Naive thymus-derived CD8-positive, alpha-beta T cell (primary cell): ENCODE results near the gene FLYWCH2. TPM values are rescaled to one million over a fixed set of nuclear protein-coding genes. Genes with fewer than 3 reads are reported as not detected.
"Not testable (repeated sequence)": the region's sequence is repeated elsewhere in the genome, so short reads cannot be mapped to it uniquely, and the experiment has no call there.

ENCODE experiments used
- ATAC-seq, 2 donors: fragments of 150-1000 bp; cut with Tn5 transposase in 1 of 2; sonication (Bioruptor Pico), chemical (Tn5 transposase) in 1 of 2; 1 replicate in 1 of 2; 2 replicates in 1 of 2; pipeline ENCODE4 v1.10.0; 2021; ENCODE audit warnings: mild to moderate bottlenecking in 2 of 2, moderate library complexity in 2 of 2
- POLR2A ChIA-PET: fragments of 350-600 bp; sonication (Branson Sonifier 250); formaldehyde crosslinking; loops from one replicate; lab custom pipeline; 2021; ENCODE audit warnings: antibody characterized with exemption; lab: Charles Lee
- DNase-seq, 10 donors: peaks; one replicate each; pipeline versions ENCODE4 v3.0.0 to v3.0.0-alpha.2; 2020 to 2022
- H3K27ac Mint-ChIP-seq, 10 donors: one replicate each; pipeline ENCODE4 v1.8.0; 2020 to 2022; ENCODE audit warnings: mild to moderate bottlenecking in 10 of 10, mixed read lengths in 10 of 10, moderate library complexity in 4 of 10, inconsistent platforms in 1 of 10
- H3K27me3 Mint-ChIP-seq, 5 donors: one replicate each; pipeline ENCODE4 v1.8.0; 2021 to 2022; ENCODE audit warnings: mixed read lengths in 5 of 5
- H3K36me3 Mint-ChIP-seq, 3 donors: one replicate each; pipeline ENCODE4 v1.8.0; 2020 to 2022; ENCODE audit warnings: mixed read lengths in 3 of 3, mild to moderate bottlenecking in 2 of 3, inconsistent platforms in 1 of 3
- H3K4me1 Mint-ChIP-seq, 4 donors: one replicate each; pipeline ENCODE4 v1.8.0; 2021 to 2022; ENCODE audit warnings: mixed read lengths in 4 of 4
- H3K4me3 Mint-ChIP-seq, 10 donors: one replicate each; pipeline ENCODE4 v1.8.0; 2020 to 2022; ENCODE audit warnings: mild to moderate bottlenecking in 10 of 10, mixed read lengths in 10 of 10, moderate library complexity in 6 of 10, inconsistent platforms in 1 of 10
- H3K9me3 Mint-ChIP-seq, 9 donors: one replicate each; pipeline ENCODE4 v1.8.0; 2020 to 2022; ENCODE audit warnings: mixed read lengths in 9 of 9, mild to moderate bottlenecking in 3 of 9, inconsistent platforms in 1 of 9, moderate library complexity in 1 of 9
- polyA plus RNA-seq, 3 donors: library from polyadenylated mRNA; unstranded; fragments of 300-500 nt; fragmentation: Illumina TruSeq; gene quantifications; one replicate each; pipeline ENCODE4 v1.2.3, GENCODE V29; 2021
- total RNA-seq, 8 experiments: library from RNA in 2 of 8; stranded (reverse) in 2 of 8; gene quantifications; one replicate each; pipeline ENCODE4 v1.2.3 and lab custom pipeline; 2021 to 2026

FLYWCH2 gene
- total and polyA plus RNA-seq, 5 experiments from 2014 or later = 18.0 to 28.8 (median 26.0) TPM

DNA sequence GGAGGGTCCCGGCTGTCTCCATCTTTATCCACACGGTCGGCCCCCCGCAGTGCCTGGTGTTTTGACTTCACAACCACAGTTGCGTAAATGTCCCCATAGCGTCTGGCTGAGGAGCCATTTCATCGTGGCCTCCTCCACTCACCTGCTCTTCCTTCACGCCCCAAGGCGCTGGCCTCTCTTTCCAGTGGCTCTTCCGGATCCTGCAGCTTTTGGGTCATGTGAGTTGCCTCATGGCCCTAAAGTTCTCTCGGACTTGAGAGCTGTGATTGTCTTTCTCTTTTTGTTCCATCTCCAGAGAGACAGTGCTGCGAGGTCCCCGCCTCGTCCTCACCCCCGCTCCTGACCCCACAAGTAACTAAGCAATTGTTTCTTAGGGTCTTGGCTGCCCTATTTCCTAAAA is 51.4 kb downstream of the FLYWCH2 start:
- Mint-ChIP-seq H3K4me3 (no peak overlapping the region), H3K4me1 (peaks cover 0 to 8% (median 5%) of the 10 kb centered on the region in 4 donors), H3K27ac (peak overlapping the region in 1 of 10 donors; percentile 16), H3K9me3 (no peaks in the 10 kb centered on the region), H3K27me3 (no peaks in the 10 kb centered on the region), H3K36me3 (peaks cover 0 to 57% (median 7%) of the 10 kb centered on the region in 3 donors)
- DNase-seq = peak in 1 of 10 donors; percentile 34
- no peak for ATAC-seq
- POLR2A ChIA-PET = no interaction called here

DNA sequence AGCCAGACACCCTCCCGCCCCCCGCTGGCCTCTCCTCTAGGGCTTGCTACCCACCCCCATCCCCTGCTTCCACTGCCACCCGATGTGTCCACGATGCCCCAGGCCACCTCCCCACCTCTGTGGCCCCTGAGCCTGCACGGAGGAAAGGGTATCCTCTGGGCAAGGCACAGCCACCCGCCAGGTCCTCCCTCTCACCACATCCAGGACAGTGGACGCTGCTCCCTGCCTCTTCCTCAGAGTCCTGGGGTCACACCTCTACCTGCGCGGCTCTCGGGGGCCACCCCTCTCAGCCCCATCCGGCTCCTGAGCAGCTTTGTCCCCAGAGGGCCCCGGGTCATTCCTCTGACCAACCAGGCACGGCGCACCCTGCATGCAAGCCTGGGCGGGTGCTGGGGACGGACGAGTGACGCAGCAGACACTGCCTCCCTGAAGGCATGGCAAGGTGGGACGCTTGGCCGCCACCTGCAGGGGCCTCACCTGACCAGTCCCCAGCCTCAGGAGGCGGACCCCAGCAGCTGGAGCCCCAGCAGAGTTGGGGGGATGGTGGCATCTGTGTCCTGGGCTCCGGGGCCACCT is 53.5 kb downstream of the FLYWCH2 start:
- Mint-ChIP-seq H3K27ac (no peak overlapping the region), H3K4me1 (peaks cover 0 to 8% (median 5%) of the 10 kb centered on the region in 4 donors), H3K4me3 (no peak overlapping the region), H3K9me3 (no peaks in the 10 kb centered on the region), H3K36me3 (peaks cover 0 to 75% (median 13%) of the 10 kb centered on the region in 3 donors), H3K27me3 (no peaks in the 10 kb centered on the region)
- DNase-seq = peak in 1 of 10 donors; percentile 61
- no peak for ATAC-seq
- POLR2A ChIA-PET = interaction anchor here (0.5 kb wide), 1 partner anchor 1955 kb away, joined by 3 read pairs; the partner anchor contains the start of gene SOX8

DNA sequence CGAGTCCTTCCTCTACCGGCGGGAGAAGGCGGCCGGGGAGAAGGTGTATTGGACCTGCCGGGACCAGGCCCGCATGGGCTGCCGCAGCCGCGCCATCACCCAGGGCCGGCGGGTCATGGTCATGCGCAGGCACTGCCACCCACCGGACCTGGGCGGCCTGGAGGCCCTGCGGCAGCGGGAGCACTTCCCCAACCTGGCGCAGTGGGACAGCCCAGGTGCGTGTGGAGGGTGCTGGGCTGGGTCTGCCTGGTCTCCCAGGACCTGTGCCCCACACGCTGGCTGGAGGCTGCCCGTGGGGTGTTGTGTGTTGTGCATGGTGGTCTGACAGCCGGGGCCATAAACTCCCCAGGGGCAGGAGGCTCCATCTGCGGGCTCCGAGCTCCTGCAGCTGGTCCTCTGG is 54.2 kb downstream of the FLYWCH2 start:
- Mint-ChIP-seq H3K36me3 (peaks cover 0 to 77% (median 11%) of the 10 kb centered on the region in 3 donors), H3K27ac (no peak overlapping the region), H3K9me3 (no peaks in the 10 kb centered on the region), H3K4me1 (peaks cover 0 to 8% (median 5%) of the 10 kb centered on the region in 4 donors), H3K27me3 (no peaks in the 10 kb centered on the region), H3K4me3 (no peak overlapping the region)
- ATAC-seq = no peak
- no peak for DNase-seq
- POLR2A ChIA-PET = no interaction called here

DNA sequence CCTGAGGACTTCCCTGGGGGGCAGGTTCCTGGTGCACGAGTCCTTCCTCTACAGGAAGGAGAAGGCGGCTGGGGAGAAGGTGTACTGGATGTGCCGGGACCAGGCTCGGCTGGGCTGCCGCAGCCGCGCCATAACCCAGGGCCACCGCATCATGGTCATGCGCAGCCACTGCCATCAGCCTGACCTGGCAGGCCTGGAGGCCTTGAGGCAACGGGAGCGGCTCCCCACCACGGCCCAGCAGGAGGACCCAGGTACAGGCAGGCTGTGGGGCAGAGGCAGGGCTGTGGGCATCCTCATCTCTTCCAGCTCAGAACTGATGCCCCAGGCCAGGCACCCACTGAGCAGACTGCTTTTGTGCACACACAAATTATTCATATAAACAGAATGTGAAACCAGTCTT is 55.2 kb downstream of the FLYWCH2 start:
- Mint-ChIP-seq H3K4me3 (no peak overlapping the region), H3K36me3 (peaks cover 0 to 76% (median 15%) of the 10 kb centered on the region in 3 donors), H3K4me1 (peaks cover 0 to 5% (median 4%) of the 10 kb centered on the region in 4 donors), H3K27me3 (no peaks in the 10 kb centered on the region), H3K27ac (no peak overlapping the region), H3K9me3 (no peaks in the 10 kb centered on the region)
- POLR2A ChIA-PET = no interaction called here
- DNase-seq (peak in 1 of 10 donors; percentile 54), ATAC-seq (no peak)

DNA sequence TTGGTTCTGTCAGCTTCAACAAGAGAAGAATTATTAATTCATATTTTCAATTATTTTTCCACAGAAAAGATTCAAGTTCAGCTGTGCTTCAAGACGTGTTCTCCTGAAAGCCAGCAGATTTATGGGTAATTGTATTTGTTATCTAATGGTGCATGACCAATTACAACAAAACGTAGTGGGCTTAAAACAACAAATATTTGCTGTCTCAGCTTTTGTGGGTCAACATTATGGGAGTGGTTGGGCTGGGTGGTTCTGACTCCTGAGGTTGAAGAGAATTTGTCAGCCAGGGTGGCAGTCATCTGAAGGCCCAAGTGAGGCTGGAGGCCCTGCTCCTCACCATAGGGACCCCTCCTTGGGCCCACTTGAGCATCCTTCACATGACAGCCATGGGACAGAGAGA is 57.0 kb downstream of the FLYWCH2 start:
- no peaks in the 10 kb centered on the region for H3K27me3 Mint-ChIP-seq
- H3K36me3 Mint-ChIP-seq = peaks cover 0 to 74% (median 17%) of the 10 kb centered on the region in 3 donors
- no peak overlapping the region for H3K4me3 Mint-ChIP-seq
- H3K9me3 Mint-ChIP-seq = no peaks in the 10 kb centered on the region
- peaks cover 0 to 5% (median under 1%) of the 10 kb centered on the region in 4 donors for H3K4me1 Mint-ChIP-seq
- ATAC-seq = no peak
- peak in 1 of 10 donors; percentile 3 for DNase-seq
- POLR2A ChIA-PET = no interaction called here
- H3K27ac Mint-ChIP-seq = no peak overlapping the region

DNA sequence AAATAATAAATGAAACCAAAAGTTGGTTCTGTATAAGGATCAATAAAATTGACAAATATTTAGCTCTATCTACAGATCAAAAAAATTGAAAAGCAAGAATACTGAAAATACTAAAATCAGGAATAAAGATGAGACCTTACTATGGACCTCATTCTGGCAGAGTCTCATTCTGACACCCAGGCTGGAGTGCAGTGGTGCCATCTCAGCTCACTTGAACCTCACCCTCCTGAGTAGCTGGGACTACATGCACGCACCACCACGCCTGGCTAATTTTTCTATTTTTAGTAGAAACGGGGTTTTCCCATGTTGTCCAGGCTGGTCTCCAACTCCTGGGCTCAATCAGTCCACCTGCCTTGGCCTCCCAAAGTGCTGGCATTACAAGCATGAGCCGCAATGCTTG is 59.0 kb downstream of the FLYWCH2 start:
- H3K27ac Mint-ChIP-seq = peak overlapping the region in 1 of 10 donors; percentile 53

DNA sequence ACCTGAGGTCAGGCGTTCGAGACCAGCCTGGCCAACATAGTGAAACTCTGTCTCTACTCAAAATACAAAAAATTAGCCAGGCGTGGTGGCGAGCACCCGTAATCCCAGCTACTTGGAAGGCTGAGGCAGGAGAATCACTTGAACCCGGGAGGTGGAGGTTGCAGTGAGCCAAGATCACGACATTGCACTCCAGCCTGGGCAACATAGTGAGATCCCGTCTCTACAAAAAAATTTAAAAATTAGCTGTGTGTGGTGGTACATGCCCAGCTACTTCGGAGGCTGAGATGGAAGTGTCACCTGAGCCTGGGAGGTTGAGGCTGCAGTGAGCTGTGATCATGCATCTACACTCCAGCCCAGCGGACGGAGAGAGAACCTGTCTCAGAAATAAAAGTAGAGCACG is 60.7 kb downstream of the FLYWCH2 start:
- H3K4me1 Mint-ChIP-seq, H3K9me3 Mint-ChIP-seq, H3K27ac Mint-ChIP-seq, H3K4me3 Mint-ChIP-seq, H3K27me3 Mint-ChIP-seq, ATAC-seq, POLR2A ChIA-PET: not testable (repeated sequence)
- peaks cover 0 to 58% (median 20%) of the 10 kb centered on the region in 3 donors for H3K36me3 Mint-ChIP-seq
- peak in 1 of 10 donors; percentile 21 for DNase-seq

More for the DNA sequence above, 59.0 kb downstream of the FLYWCH2 start:
- Mint-ChIP-seq H3K4me3 (no peak overlapping the region), H3K4me1 (no peaks in the 10 kb centered on the region), H3K9me3 (no peaks in the 10 kb centered on the region), H3K36me3 (peaks cover 0 to 67% (median 20%) of the 10 kb centered on the region in 3 donors), H3K27me3 (no peaks in the 10 kb centered on the region)
- POLR2A ChIA-PET = no interaction called here
- ATAC-seq = no peak
- no peak for DNase-seq

DNA sequence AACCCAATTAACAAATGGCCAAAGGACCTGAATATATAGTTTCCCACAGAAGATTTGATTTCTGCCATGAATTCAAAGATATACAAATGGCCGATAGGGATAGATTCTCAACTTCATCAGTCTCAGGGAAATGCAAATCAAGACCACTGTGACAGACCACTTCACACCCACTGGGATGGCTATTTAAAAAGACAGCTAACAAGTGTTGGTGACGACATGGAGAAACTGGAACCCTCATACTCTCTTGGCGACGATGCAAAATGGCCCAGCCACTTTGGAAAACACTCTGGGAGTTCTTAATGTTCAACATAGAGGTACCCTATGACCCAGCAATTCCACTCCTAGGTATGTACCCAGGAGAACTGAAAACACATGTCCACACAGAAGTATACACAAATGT is 63.6 kb downstream of the FLYWCH2 start:
- no peaks in the 10 kb centered on the region for H3K27me3 Mint-ChIP-seq
- POLR2A ChIA-PET = no interaction called here
- ATAC-seq (no peak), DNase-seq (no peak)
- no peak overlapping the region for H3K27ac Mint-ChIP-seq
- no peak overlapping the region for H3K4me3 Mint-ChIP-seq
- H3K9me3 Mint-ChIP-seq = no peaks in the 10 kb centered on the region
- H3K4me1 Mint-ChIP-seq = peaks cover 0 to 2% (median under 1%) of the 10 kb centered on the region in 4 donors
- peaks cover 0 to 30% (median 15%) of the 10 kb centered on the region in 3 donors for H3K36me3 Mint-ChIP-seq

Other genes starting within 250 kb of the FLYWCH2 start
- 10 to 100 TPM; 24.3 to 25.5 TPM for gene KCTD5, start 200.7 kb upstream of the FLYWCH2 start, total RNA-seq
- gene KCTD5, start 200.7 kb upstream of the FLYWCH2 start, polyA plus RNA-seq = 10 to 100 TPM; 10.8 to 18.4 (median 12.9) TPM
- gene PRSS27, start 163.0 kb upstream of the FLYWCH2 start, total RNA-seq = 1 to 10 TPM in 1 of 2 experiments, under 1 TPM in 1; 0.81 to 1.2 TPM
- under 1 TPM in 1 of 3 donors, not detected in 2; 0.06 TPM for gene PRSS27, start 163.0 kb upstream of the FLYWCH2 start, polyA plus RNA-seq
- gene SRRM2, start 130.6 kb upstream of the FLYWCH2 start, total RNA-seq = 100 to 1,000 TPM; 927 to 965 TPM
- 100 to 1,000 TPM in 1 of 3 donors, 10 to 100 TPM in 2; 25.5 to 110 (median 62.4) TPM for gene SRRM2, start 130.6 kb upstream of the FLYWCH2 start, polyA plus RNA-seq
- 100 to 1,000 TPM; 121 to 137 TPM for gene ELOB, start 105.9 kb upstream of the FLYWCH2 start, total RNA-seq
- 100 to 1,000 TPM; 230 to 301 (median 288) TPM for gene ELOB, start 105.9 kb upstream of the FLYWCH2 start, polyA plus RNA-seq
- gene PRSS33, start 95.7 kb upstream of the FLYWCH2 start, total RNA-seq = not detected
- gene PRSS33, start 95.7 kb upstream of the FLYWCH2 start, polyA plus RNA-seq = under 1 TPM in 1 of 3 donors, not detected in 2; 0.99 TPM
- not detected for gene PRSS41, start 84.7 kb upstream of the FLYWCH2 start, total RNA-seq
- gene PRSS41, start 84.7 kb upstream of the FLYWCH2 start, polyA plus RNA-seq = not detected
- gene PRSS21, start 66.0 kb upstream of the FLYWCH2 start, total RNA-seq = 1 to 10 TPM; 2.0 to 2.9 TPM
- gene PRSS21, start 66.0 kb upstream of the FLYWCH2 start, polyA plus RNA-seq = 10 to 100 TPM in 1 of 3 donors, 1 to 10 TPM in 2; 1.5 to 14.7 (median 3.2) TPM
- not detected for gene ZG16B, start 52.9 kb upstream of the FLYWCH2 start, total RNA-seq
- gene ZG16B, start 52.9 kb upstream of the FLYWCH2 start, polyA plus RNA-seq = not detected
- not detected for gene PRSS22, start 25.0 kb upstream of the FLYWCH2 start, total RNA-seq
- not detected for gene PRSS22, start 25.0 kb upstream of the FLYWCH2 start, polyA plus RNA-seq
- gene FLYWCH1, start 28.7 kb downstream of the FLYWCH2 start, total RNA-seq = 100 to 1,000 TPM; 109 to 113 TPM
- 10 to 100 TPM in 2 of 3 donors, 1 to 10 TPM in 1; 5.9 to 18.4 (median 13.5) TPM for gene FLYWCH1, start 28.7 kb downstream of the FLYWCH2 start, polyA plus RNA-seq
- gene KREMEN2, start 81.1 kb downstream of the FLYWCH2 start, total RNA-seq = not detected
- not detected for gene KREMEN2, start 81.1 kb downstream of the FLYWCH2 start, polyA plus RNA-seq
- under 1 TPM; 0.27 to 0.60 TPM for gene PAQR4, start 86.1 kb downstream of the FLYWCH2 start, total RNA-seq
- under 1 TPM in 2 of 3 donors, not detected in 1; 0.28 to 0.79 TPM for gene PAQR4, start 86.1 kb downstream of the FLYWCH2 start, polyA plus RNA-seq
- not detected for gene PKMYT1, start 97.2 kb downstream of the FLYWCH2 start, total RNA-seq
- gene PKMYT1, start 97.2 kb downstream of the FLYWCH2 start, polyA plus RNA-seq = under 1 TPM in 1 of 3 donors, not detected in 2; 0.37 TPM
- gene CLDN9, start 129.7 kb downstream of the FLYWCH2 start, total RNA-seq = not detected
- not detected for gene CLDN9, start 129.7 kb downstream of the FLYWCH2 start, polyA plus RNA-seq
- not detected for gene CLDN6, start 135.0 kb downstream of the FLYWCH2 start, total RNA-seq
- gene CLDN6, start 135.0 kb downstream of the FLYWCH2 start, polyA plus RNA-seq = not detected
- gene TNFRSF12A, start 137.2 kb downstream of the FLYWCH2 start, total RNA-seq = under 1 TPM in 1 of 2 experiments, not detected in 1; 0.57 TPM
- under 1 TPM in 1 of 3 donors, not detected in 2; 0.33 TPM for gene TNFRSF12A, start 137.2 kb downstream of the FLYWCH2 start, polyA plus RNA-seq
- 10 to 100 TPM; 14.0 to 15.1 TPM for gene HCFC1R1, start 140.7 kb downstream of the FLYWCH2 start, total RNA-seq
- gene HCFC1R1, start 140.7 kb downstream of the FLYWCH2 start, polyA plus RNA-seq = 10 to 100 TPM; 13.1 to 16.5 (median 16.5) TPM
- 10 to 100 TPM; 24.2 to 24.9 TPM for gene THOC6, start 140.8 kb downstream of the FLYWCH2 start, total RNA-seq
- 10 to 100 TPM; 45.2 to 59.0 (median 58.8) TPM for gene THOC6, start 140.8 kb downstream of the FLYWCH2 start, polyA plus RNA-seq
- not detected for gene BICDL2, start 153.7 kb downstream of the FLYWCH2 start, total RNA-seq
- gene BICDL2, start 153.7 kb downstream of the FLYWCH2 start, polyA plus RNA-seq = not detected
- gene MMP25, start 163.3 kb downstream of the FLYWCH2 start, total RNA-seq = under 1 TPM; 0.38 to 0.60 TPM
- gene MMP25, start 163.3 kb downstream of the FLYWCH2 start, polyA plus RNA-seq = under 1 TPM; 0.36 to 0.94 (median 0.60) TPM
- 100 to 1,000 TPM; 363 to 375 TPM for gene IL32, start 182.4 kb downstream of the FLYWCH2 start, total RNA-seq
- 1,000 to 10,000 TPM; 1,686 to 2,118 (median 1,952) TPM for gene IL32, start 182.4 kb downstream of the FLYWCH2 start, polyA plus RNA-seq
- gene ZSCAN10, start 216.1 kb downstream of the FLYWCH2 start, total RNA-seq = under 1 TPM in 1 of 2 experiments, not detected in 1; 0.26 TPM
- gene ZSCAN10, start 216.1 kb downstream of the FLYWCH2 start, polyA plus RNA-seq = not detected
- gene ZNF205, start 229.4 kb downstream of the FLYWCH2 start, total RNA-seq = not detected
- not detected for gene ZNF205, start 229.4 kb downstream of the FLYWCH2 start, polyA plus RNA-seq